Central memory CD8-positive, alpha-beta T cell (primary cell): ENCODE measurements around the gene IL1RAPL1.

Experiments used
- ATAC-seq: fragments of 150-1000 bp; cut with Tn5 transposase; replicated peaks from 2 replicates; pipeline ENCODE4 v1.10.0; 2022; ENCODE audit warnings: mild to moderate bottlenecking, moderate FRiP score, moderate number of reproducible peaks; ENCODE audit not compliant: poor library complexity, severe bottlenecking; ENCODE audit errors: extremely low read depth
- DNase-seq, 2 donors: peaks; one replicate each; pipeline ENCODE4 v3.0.0; 2021; ENCODE audit warnings: low spot score in 2 of 2
- H3K27ac Mint-ChIP-seq: one replicate; pipeline ENCODE4 v1.8.0; 2022; ENCODE audit warnings: low read depth, mild to moderate bottlenecking, moderate library complexity, mixed read lengths
- H3K27me3 Mint-ChIP-seq: one replicate; pipeline ENCODE4 v1.8.0; 2022; ENCODE audit warnings: mixed read lengths
- H3K36me3 Mint-ChIP-seq: one replicate; pipeline ENCODE4 v1.8.0; 2022; ENCODE audit warnings: mild to moderate bottlenecking, moderate library complexity, mixed read lengths; ENCODE audit not compliant: insufficient read depth
- H3K4me1 Mint-ChIP-seq: one replicate; pipeline ENCODE4 v1.8.0; 2022; ENCODE audit warnings: mixed read lengths
- H3K4me3 Mint-ChIP-seq: one replicate; pipeline ENCODE4 v1.8.0; 2022; ENCODE audit warnings: mild to moderate bottlenecking, moderate library complexity, mixed read lengths
- H3K9me3 Mint-ChIP-seq: one replicate; pipeline ENCODE4 v1.8.0; 2022; ENCODE audit warnings: mixed read lengths

IL1RAPL1 gene

DNA sequence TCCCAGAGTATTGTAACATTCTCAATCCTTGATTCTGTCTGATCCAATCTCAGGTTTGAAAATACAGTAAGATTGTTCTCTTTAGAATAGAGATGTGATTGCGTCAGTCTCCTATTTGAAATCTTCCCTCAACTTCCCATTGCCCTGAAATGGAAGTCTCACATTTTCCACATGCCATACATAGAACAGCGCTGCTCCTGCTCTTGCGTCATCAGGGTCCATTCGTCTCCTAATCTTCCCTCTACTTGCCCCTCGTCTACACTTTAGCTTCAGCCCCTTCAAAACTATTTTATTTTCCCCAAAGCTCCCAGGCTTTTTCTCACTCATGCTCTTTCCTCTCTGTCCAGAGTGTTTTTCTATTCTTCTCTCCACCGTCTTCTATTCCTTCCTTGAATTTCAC, 1326.4 kb downstream of the IL1RAPL1 start:
- Mint-ChIP-seq H3K27me3 (no peaks in the 10 kb centered on the region), H3K9me3 (peaks cover 5% of the 10 kb centered on the region), H3K4me1 (no peaks in the 10 kb centered on the region), H3K27ac (no peak overlapping the region), H3K4me3 (no peak overlapping the region), H3K36me3 (no peaks in the 10 kb centered on the region)
- DNase-seq: no peak
- ATAC-seq: no peak

DNA sequence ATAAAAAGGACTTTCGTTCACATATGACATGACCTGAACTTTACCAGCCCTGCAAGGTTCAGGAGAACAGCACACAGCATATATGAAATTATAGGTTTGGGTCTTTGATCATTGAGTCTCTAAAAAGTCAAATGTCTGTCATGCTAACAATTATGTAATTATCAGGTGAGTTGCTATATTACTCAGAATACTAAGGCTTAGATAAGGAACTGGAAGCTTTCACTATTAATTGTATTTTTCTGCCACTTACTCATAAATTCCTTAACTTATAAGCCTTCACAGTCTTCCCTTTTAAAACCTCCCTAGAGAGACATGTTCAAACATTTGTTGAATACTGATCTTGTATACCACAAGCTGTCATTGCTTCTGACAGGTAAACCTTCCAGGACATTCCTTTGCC, 1335.4 kb downstream of the IL1RAPL1 start:
- H3K4me1 Mint-ChIP-seq: no peaks in the 10 kb centered on the region
- H3K4me3 Mint-ChIP-seq: no peak overlapping the region
- H3K36me3 Mint-ChIP-seq: no peaks in the 10 kb centered on the region
- H3K9me3 Mint-ChIP-seq: peaks cover 5% of the 10 kb centered on the region
- no peak overlapping the region for H3K27ac Mint-ChIP-seq
- no peak for DNase-seq
- H3K27me3 Mint-ChIP-seq: no peaks in the 10 kb centered on the region
- no peak for ATAC-seq

DNA sequence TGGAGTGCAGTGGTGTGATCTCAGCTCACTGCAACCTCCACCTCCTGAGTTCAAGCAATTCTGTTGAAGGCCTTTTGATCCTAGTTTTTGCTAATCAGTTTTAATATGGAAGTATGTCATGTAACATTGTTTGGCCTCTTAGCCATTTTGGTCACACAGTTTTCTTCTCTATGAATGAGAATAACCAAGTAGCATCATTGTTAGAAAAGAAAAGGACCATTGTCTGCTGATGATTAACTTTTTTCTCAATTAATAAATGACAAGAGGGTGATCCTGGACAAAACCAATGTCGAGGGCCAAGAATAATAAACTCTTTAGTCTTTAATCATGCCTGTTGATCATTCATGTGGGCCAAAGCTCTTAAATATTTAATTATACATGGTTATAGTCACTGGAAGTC, 1338.8 kb downstream of the IL1RAPL1 start:
- Mint-ChIP-seq H3K4me1 (no peaks in the 10 kb centered on the region), H3K27ac (no peak overlapping the region), H3K9me3 (peaks cover 5% of the 10 kb centered on the region), H3K27me3 (no peaks in the 10 kb centered on the region), H3K4me3 (no peak overlapping the region), H3K36me3 (no peaks in the 10 kb centered on the region)
- DNase-seq (no peak), ATAC-seq (no peak)

DNA sequence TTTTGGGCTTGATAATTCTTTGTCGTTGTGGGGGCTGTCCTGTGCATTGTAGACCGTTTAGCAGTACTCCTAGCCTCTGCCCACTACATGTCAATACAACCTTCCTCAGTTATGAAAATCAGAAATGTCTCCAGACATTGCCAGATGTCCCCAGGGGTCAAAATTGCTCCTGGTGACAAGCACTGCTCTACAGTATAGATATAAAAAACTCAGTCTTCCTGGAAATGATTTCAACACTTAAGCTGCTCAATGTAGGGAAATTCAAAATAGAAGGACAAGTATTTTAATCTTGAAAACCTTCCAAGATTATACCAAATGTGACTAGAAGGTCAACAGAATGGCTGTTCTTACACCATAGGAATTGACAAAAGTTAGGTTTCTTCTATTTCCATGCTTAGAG, 1339.4 kb downstream of the IL1RAPL1 start:
- no peaks in the 10 kb centered on the region for H3K36me3 Mint-ChIP-seq
- ATAC-seq: no peak
- no peaks in the 10 kb centered on the region for H3K4me1 Mint-ChIP-seq
- DNase-seq: no peak
- H3K4me3 Mint-ChIP-seq: no peak overlapping the region
- peaks cover 5% of the 10 kb centered on the region for H3K9me3 Mint-ChIP-seq
- no peaks in the 10 kb centered on the region for H3K27me3 Mint-ChIP-seq
- H3K27ac Mint-ChIP-seq: no peak overlapping the region

DNA sequence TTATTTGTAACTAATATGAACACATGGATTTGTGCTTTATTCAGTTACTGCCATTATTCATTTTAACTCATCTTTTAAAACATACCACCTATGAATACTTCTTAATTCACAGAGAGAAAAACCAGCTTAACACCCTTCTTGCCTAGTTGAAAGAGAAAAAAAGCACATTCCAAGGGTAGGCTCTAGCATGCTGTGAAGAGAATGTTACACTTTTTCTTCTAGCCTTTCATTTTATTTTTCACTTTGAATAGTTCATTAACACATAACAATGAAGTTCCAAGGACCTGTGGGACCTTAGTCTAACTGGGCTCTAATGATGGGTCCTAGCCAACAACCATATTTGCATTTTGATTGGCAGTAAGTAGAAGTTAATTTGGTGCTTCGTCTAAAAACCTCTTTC, 1348.2 kb downstream of the IL1RAPL1 start:
- H3K27me3 Mint-ChIP-seq: no peaks in the 10 kb centered on the region
- H3K9me3 Mint-ChIP-seq: no peaks in the 10 kb centered on the region
- no peak overlapping the region for H3K4me3 Mint-ChIP-seq
- ATAC-seq (no peak), DNase-seq (no peak)
- H3K4me1 Mint-ChIP-seq: no peaks in the 10 kb centered on the region
- H3K36me3 Mint-ChIP-seq: no peaks in the 10 kb centered on the region
- no peak overlapping the region for H3K27ac Mint-ChIP-seq

DNA sequence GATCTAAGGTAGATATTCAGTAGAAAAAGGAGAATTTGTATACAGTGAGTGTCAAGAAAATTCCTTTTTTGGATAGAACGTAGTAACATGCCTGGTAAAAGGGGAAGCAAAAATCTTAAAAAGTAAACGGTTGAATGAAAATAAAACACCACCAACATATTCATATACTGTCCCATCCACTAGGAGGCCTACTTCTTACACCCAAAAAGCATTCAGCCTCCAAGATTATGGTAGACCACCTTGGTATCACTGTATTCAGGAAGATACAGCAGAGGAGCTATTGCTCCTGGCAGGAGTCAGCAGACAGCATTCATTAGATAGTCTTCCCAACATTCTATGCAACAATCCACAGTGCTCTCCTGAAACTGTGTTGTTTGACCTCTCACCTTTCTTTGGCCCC, 1353.5 kb downstream of the IL1RAPL1 start:
- H3K27ac Mint-ChIP-seq: no peak overlapping the region
- no peak overlapping the region for H3K4me3 Mint-ChIP-seq
- DNase-seq (no peak), ATAC-seq (no peak)
- no peaks in the 10 kb centered on the region for H3K27me3 Mint-ChIP-seq
- no peaks in the 10 kb centered on the region for H3K4me1 Mint-ChIP-seq
- no peaks in the 10 kb centered on the region for H3K9me3 Mint-ChIP-seq
- no peaks in the 10 kb centered on the region for H3K36me3 Mint-ChIP-seq

DNA sequence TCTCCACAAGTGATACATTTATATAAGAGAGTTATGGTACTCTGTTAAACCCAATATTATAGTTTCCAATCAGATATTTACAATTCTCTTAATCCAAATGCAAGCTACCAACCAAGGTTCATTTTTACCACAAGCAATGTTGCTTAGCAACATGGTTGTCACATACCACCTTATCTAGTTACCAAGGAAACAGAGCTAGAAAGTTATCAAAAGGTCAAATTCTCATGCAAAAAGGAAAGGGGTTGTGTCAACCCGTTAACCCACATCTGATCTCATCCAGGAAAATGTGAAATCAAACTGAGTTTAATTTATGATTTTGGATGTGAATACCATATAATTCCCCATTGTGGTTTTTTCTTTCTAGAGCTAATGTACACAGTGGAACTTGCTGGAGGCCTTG, 1354.0 kb downstream of the IL1RAPL1 start:
- no peaks in the 10 kb centered on the region for H3K27me3 Mint-ChIP-seq
- H3K4me1 Mint-ChIP-seq: no peaks in the 10 kb centered on the region
- no peak overlapping the region for H3K4me3 Mint-ChIP-seq
- no peaks in the 10 kb centered on the region for H3K9me3 Mint-ChIP-seq
- H3K27ac Mint-ChIP-seq: no peak overlapping the region
- no peak for ATAC-seq
- DNase-seq: no peak
- H3K36me3 Mint-ChIP-seq: no peaks in the 10 kb centered on the region

DNA sequence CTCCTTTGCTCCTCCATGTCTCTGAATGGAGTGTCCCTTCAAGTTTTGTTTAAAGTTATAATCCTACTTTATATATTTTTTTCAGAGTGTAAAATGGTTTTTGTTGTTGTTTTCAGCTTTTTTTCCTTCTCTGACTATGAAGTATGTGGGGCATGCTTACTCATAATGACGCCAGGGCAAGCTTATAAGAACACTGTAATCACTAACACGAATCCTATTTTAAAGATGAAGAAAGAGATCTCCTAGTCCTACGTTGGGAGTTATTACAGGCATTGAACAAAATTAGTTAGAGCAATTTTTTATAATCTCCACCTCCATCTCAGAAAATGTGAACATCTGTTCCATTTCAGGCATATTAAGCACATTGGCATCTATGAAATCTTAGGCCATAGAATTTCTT, 1360.0 kb downstream of the IL1RAPL1 start:
- ATAC-seq (no peak), DNase-seq (no peak)
- Mint-ChIP-seq H3K4me3 (no peak overlapping the region), H3K27ac (no peak overlapping the region), H3K36me3 (no peaks in the 10 kb centered on the region), H3K27me3 (no peaks in the 10 kb centered on the region), H3K9me3 (peaks cover 9% of the 10 kb centered on the region), H3K4me1 (no peaks in the 10 kb centered on the region)

DNA sequence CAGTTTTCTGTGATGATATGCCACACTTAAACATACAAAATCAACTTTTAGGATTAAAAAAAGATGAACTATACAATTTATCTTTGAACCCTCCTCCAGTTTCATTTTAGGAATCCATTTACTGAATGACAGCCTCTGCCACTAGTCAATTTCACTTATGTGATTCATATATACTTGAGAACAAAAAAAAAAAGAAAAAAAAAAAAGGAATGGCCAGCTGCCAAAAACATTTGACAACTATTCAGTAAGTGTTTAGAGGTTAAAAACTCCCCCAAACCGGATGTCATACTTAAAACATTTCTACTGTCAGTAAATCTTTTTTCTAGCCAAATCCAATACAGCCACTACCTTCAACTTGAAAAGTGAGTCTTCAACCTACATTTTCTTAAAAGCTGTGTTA, 1361.4 kb downstream of the IL1RAPL1 start:
- Mint-ChIP-seq H3K4me3 (no peak overlapping the region), H3K36me3 (no peaks in the 10 kb centered on the region), H3K4me1 (no peaks in the 10 kb centered on the region), H3K27ac (no peak overlapping the region), H3K9me3 (peaks cover 9% of the 10 kb centered on the region), H3K27me3 (no peaks in the 10 kb centered on the region)
- ATAC-seq (no peak), DNase-seq (no peak)

DNA sequence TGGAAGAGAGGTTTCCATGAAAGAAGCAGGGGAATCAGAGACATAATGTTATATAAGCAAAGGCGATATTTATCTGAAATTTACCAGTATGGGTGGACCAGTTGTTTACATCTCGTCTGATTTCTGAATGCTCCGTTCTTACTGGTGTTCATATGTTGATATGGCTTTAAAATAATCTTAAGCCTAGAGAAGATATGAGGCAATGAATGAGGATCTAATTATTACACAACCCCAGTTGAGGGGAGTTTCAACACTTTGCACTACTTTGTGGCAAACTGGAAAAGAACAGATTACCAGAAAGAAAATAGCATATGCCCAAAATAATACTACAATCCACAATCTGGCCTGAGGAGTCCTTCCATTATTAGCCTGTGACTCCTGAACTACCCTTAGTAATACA, 1364.8 kb downstream of the IL1RAPL1 start:
- Mint-ChIP-seq H3K4me1 (no peaks in the 10 kb centered on the region), H3K4me3 (no peak overlapping the region), H3K36me3 (no peaks in the 10 kb centered on the region), H3K27ac (no peak overlapping the region), H3K27me3 (no peaks in the 10 kb centered on the region), H3K9me3 (peaks cover 9% of the 10 kb centered on the region)
- DNase-seq (no peak), ATAC-seq (no peak)

DNA sequence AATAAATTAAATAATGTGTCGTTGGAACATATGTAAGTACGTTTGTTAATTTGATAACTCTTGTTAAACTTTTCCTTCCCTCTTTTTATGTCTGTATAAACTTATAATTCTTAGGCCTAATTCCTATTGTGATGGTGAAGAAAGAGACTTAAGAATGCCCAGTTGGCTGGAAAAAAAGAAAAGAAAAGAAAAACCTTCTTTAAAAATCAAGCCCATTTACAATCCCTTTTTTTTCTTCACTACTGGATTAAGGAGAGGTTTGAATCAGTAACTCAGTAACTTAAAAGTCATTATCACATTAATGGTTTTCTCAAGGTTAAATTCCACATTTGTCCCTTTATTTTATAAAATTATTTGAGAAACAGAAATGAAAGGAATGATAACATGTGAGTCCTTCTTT, 1374.8 kb downstream of the IL1RAPL1 start:
- Mint-ChIP-seq H3K27ac (no peak overlapping the region), H3K27me3 (no peaks in the 10 kb centered on the region), H3K9me3 (no peaks in the 10 kb centered on the region), H3K4me1 (no peaks in the 10 kb centered on the region), H3K36me3 (no peaks in the 10 kb centered on the region), H3K4me3 (no peak overlapping the region)
- ATAC-seq (no peak), DNase-seq (no peak)

DNA sequence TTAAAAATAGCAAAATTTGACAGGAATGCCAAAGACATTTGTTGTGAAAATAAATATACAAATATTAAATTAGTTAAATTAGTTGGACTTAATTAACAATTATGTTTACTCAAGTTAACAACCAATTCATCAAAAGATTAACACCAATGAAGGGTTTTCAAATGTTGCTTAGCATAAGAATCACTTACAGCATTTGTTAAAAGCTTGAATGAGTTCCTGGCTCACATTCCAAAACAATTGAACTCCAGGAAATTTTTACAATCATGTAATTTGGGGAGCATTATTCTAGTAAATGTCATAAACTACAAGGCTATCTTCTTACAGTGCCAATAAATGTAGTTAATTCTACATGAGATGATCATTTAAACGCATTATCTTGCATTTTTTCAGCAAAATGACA, 1378.4 kb downstream of the IL1RAPL1 start:
- ATAC-seq (no peak), DNase-seq (no peak)
- Mint-ChIP-seq H3K36me3 (no peaks in the 10 kb centered on the region), H3K4me1 (no peaks in the 10 kb centered on the region), H3K27me3 (no peaks in the 10 kb centered on the region), H3K27ac (no peak overlapping the region), H3K4me3 (no peak overlapping the region), H3K9me3 (no peaks in the 10 kb centered on the region)

DNA sequence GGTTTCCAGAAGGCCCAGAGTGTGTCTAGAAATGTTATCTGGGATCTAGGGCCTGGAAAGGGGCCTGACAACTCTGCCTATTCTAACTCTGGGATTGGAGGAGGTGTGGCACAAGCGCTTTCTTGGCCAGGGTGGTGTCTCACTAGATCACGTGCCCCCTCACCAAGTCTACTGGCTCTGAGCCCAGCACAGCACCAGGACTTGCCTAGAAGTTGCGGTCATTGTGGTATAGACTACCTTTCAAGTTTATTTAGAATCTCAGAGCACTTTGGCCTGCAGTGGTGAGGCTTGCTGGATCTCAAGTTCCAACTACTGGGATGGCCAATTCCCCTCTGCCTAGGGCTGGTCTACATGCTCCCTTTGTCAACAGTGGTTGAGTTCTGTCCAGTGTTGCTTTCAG, 1404.8 kb downstream of the IL1RAPL1 start:
- Mint-ChIP-seq H3K4me3 (no peak overlapping the region), H3K27ac (no peak overlapping the region), H3K36me3 (no peaks in the 10 kb centered on the region), H3K27me3 (no peaks in the 10 kb centered on the region), H3K9me3 (peaks cover 11% of the 10 kb centered on the region), H3K4me1 (no peaks in the 10 kb centered on the region)
- ATAC-seq: no peak
- no peak for DNase-seq

DNA sequence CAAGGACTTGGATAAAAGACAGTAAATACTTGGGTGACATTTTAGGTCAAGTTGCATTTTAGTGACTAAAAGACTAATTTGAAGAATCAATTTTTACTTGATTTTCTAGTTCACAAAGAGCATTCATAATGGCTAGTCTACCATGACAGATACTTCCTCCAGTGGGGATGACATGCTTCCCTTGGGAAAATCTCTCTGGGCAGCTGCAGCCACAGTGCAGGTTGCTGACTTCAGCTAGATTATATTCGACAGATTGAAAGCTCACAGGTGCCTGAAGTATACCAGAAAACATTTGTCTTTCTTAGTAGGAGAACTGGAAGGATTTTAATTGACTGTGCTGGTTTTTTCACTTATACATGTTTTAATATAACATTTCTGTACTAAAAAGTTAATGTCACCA, 1418.6 kb downstream of the IL1RAPL1 start:
- H3K9me3 Mint-ChIP-seq: peaks cover 12% of the 10 kb centered on the region
- no peak overlapping the region for H3K27ac Mint-ChIP-seq
- no peak for DNase-seq
- no peaks in the 10 kb centered on the region for H3K27me3 Mint-ChIP-seq
- no peak overlapping the region for H3K4me3 Mint-ChIP-seq
- no peaks in the 10 kb centered on the region for H3K36me3 Mint-ChIP-seq
- no peak for ATAC-seq
- no peaks in the 10 kb centered on the region for H3K4me1 Mint-ChIP-seq
